GM21825 (cell line): ENCODE measurements around the gene DAPL1.

Experiments
- ATAC-seq: cut with Tn5 transposase; IDR thresholded peaks from one replicate; pipeline ENCODE4 v1.9.1; 2021; ENCODE audit warnings: mild to moderate bottlenecking, moderate library complexity; ENCODE audit not compliant: unreplicated experiment

DAPL1 gene, protein sequence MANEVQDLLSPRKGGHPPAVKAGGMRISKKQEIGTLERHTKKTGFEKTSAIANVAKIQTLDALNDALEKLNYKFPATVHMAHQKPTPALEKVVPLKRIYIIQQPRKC

DNA sequence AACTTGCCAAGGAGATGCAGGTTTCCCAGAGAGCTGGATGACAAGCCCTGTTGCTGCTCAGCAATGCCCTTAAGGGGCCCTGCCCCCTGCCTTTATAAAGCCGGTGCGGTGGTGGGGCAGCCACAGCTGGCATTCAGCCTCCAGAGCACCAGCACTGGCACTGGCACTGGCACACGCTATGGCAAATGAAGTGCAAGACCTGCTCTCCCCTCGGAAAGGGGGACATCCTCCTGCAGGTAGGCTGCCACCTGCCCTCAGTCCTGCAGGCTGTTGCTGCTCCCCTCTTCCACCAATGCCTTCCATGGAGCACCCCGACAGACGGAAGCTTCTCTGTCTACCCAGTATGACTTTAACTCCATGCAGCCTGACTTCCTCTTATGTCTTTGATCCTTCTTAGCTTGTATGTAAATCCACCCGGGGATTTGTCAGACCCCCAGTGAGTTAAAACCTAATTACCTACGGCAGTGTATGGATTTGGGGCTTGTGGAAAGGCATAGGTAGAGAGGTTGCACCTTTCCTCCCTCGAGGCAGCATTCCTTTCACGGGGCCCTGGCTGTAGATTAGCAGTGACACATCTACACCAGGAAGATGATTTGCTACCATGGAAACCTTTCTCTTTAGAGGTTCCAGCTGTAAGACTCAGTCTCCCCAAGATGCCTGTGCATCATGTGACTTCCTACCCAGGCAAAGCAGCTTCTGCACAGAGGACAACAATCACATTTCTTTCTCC lies at the start of gene DAPL1:
TSS of gene DAPL1 (plus strand) at position 123 of the 730 bp plus-strand sequence. CDS start at position 179, 56 bp downstream.
- ATAC-seq: no peak

- no peak for ATAC-seq
Observed at GRCh38 chr2:158745866-158746382, 49.2 kb upstream of the DAPL1 start.

GRCh38 chr2:158746488-158746887 lies 48.6 kb upstream of the DAPL1 start:
- ATAC-seq: no peak

DNA sequence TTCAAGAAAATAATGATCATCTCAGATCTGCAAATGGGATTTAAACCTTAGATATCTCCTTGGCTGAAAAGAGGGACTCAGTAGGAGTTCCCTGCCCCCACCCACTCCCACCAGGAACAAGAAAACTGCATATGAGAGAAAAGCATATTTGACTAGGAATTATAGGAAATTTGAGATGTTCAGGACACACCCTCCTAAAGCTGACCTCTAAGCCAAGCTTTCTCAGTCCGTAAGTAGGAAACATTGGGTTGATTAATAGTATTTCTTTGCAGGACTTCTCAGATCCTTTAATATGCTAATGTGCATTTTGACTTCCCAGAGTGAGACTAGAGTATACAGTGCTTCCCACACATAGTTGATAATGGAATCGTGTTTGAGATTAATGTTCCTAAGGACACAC lies 47.8 kb upstream of the DAPL1 start:
- no peak for ATAC-seq

- no peak for ATAC-seq
Observed at GRCh38 chr2:158748926-158749590, 46.1 kb upstream of the DAPL1 start.

- ATAC-seq: no peak
Observed at GRCh38 chr2:158750458-158751125, 44.5 kb upstream of the DAPL1 start.

- ATAC-seq: peak; percentile 78
Observed at GRCh38 chr2:158753641-158754611, 41.2 kb upstream of the DAPL1 start.

DNA sequence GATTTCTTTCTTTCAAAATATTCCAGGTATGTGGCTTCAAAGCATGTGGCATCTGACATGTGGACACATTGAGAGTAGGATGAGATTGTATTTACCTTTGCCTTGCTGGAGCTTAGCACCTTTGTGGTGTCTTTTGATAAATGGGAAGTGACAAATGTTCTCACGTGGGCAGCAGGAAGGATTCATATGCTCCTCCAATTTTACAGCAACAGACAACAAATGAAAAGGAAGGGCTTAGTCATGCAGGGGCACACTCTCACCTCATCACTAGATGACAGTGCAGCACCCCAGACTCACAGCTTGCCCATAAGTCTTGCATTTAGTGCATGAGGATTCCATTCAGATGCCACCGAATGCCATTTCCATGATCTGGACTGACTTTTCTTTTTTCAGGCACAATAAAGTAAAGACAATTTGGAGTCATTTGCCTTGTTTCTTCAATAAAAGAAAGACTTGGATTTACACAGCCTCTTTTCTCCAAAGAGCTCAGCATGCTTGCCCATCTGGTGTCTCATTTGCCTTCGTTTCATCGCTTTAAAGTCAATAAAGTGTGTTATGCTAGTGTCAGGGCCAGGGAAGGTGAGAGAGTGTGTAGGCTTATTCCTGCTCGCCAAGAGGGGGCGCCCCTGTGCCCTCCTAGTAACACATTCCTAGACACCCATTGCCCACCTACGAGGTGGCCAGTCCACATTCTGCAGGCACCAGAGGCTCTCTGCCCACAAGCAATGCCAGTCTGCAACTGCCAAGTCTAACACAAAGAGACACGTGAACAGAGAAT lies 39.6 kb upstream of the DAPL1 start:
- no peak for ATAC-seq

GRCh38 chr2:158756331-158756730 lies 38.8 kb upstream of the DAPL1 start:
- ATAC-seq: no peak

GRCh38 chr2:158756976-158757375 lies 38.1 kb upstream of the DAPL1 start:
- ATAC-seq: no peak

GRCh38 chr2:158760887-158761286 lies 34.2 kb upstream of the DAPL1 start:
- ATAC-seq: no peak

- ATAC-seq: no peak
Observed at GRCh38 chr2:158761621-158762020, 33.5 kb upstream of the DAPL1 start.

- no peak for ATAC-seq
Observed at GRCh38 chr2:158762336-158762735, 32.8 kb upstream of the DAPL1 start.

- ATAC-seq: no peak
Observed at GRCh38 chr2:158766524-158766923, 28.6 kb upstream of the DAPL1 start.

DNA sequence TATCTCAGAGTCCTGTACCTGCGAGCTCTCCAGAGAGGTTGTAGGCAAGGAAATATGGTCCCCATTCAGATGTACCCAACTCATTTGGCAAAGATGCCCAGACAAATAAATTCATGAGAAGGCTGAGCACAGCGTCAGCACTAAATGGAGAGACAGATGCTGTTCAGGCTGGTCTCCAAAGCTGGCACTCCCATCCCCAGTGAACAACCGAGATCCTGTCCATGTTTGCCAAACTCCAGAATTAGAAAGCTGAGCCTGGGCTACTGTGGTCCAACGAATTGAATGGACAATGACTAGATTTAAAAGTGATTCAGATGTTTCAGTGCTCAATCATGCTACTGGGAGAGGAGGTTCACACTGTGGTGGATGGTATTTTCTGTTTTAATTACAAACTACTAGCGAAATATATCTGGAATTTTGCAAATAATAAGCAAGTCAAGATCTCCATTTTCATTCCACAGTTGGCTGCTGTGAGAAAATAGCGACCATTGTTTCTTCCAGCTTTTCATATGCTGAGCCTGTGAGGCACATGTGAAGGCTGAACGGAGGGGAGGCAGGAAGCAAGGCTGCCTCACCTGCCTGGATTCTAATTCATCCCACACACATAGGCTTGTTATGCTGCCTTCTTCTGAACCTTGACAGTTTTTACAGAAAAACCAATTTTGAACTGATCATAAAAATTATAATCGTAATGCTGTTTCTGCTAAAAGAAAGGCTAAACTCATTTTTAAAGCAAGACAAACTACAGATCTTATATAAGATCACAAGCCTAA lies 22.6 kb upstream of the DAPL1 start:
- ATAC-seq: no peak

DNA sequence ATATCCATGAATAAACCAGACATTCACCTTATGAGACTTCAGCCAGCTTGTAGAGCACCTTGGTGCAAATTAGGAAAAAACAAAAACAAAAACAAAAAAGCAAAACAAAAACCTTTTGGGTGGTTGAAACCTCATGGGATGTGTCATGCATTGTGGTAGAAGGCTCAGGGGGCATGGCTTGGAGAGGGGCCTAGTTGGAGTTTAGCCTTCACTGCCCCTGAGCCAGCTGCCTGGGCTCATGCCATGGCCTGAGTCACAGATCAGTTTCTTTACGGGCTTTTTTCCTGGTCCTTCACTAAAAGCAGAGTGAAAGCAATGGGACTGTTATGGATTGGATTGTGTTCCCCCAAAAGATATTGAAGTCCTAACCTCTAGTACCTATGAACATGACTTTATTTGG lies 22.0 kb upstream of the DAPL1 start:
- ATAC-seq: no peak

- no peak for ATAC-seq
Observed at GRCh38 chr2:158774681-158775080, 20.4 kb upstream of the DAPL1 start.

- no peak for ATAC-seq
Observed at GRCh38 chr2:158775273-158776027, 19.7 kb upstream of the DAPL1 start.
